ENCODE measurements around the gene CDK11A. TPM values are rescaled to one million over a fixed set of nuclear protein-coding genes. Genes with fewer than 3 reads are reported as not detected.
"Not testable (repeated sequence)": the region's sequence is repeated elsewhere in the genome, so short reads cannot be mapped to it uniquely, and the experiment has no call there.

The CDK11A gene
- total and polyA plus RNA-seq, 2 donors (not counting 3 experiments of a cell fraction or from before 2014, with no cell fraction given), result 30.7 to 50.4 TPM

DNA sequence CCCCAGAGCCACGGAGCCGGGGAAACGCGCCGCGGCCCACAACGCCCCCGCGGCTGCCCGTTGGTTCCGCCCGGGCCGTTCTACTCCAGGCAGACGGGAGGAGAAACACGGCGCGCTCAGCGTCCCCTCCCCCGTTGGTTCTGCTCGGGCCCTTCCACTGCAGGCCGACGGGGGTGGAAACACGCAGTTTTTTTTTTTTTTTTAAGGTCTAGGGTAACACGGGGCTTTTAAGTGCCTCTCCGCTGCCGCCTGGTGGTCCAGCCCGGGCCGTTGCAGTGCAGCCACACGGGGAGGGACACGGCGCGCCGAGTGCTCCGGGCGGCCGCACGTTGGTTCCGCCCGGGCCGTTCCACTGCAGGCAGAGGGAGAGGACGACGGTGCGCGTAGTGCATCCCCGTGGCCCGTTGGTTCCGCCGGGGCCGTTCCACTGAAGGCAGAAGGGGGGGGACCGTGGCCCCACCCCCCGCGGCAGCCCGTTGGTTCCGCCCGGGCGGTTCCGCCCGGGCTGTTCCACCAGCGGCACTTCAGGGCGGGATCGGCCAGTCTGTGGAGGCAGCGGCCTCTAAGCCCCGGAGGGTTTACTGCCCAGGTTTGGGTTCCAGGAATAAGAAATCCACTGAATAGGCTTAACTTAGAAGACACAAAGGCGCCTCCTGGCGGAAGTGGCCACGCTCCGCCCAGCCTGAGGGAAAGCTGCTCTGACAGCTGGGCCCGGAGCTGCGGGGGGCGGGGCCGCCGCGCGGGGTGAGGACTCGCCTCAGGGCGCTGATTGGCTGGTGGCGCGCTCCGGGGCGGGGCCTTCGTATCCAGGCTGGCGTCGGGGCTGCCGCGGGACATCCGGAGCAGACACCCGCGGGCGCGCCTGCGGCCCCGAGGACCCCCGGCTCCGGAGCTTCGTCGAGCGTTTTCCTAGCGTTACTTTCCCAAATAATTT, 31.2 kb downstream of the CDK11A start, which contains the start of gene SLC35E2B:
TSS of gene SLC35E2B (minus strand) at position 82 of the 934 bp plus-strand sequence. CDS start 16,096 bp downstream, outside the sequence.
- TF ChIP-seq, protein P1, sequence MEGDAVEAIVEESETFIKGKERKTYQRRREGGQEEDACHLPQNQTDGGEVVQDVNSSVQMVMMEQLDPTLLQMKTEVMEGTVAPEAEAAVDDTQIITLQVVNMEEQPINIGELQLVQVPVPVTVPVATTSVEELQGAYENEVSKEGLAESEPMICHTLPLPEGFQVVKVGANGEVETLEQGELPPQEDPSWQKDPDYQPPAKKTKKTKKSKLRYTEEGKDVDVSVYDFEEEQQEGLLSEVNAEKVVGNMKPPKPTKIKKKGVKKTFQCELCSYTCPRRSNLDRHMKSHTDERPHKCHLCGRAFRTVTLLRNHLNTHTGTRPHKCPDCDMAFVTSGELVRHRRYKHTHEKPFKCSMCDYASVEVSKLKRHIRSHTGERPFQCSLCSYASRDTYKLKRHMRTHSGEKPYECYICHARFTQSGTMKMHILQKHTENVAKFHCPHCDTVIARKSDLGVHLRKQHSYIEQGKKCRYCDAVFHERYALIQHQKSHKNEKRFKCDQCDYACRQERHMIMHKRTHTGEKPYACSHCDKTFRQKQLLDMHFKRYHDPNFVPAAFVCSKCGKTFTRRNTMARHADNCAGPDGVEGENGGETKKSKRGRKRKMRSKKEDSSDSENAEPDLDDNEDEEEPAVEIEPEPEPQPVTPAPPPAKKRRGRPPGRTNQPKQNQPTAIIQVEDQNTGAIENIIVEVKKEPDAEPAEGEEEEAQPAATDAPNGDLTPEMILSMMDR (IDR thresholded peaks at IDR 0.05; ENCODE audit: extremely low read depth in 1 of 2, insufficient read depth in 1 of 2, low read depth in 1 of 2, low read length in 2 of 2), result peak in 1 of 2 donors; percentile 26
- peak; percentile 58 for TF ChIP-seq POLR2AphosphoS5 (IDR thresholded peaks at IDR 0.05; ENCODE audit: insufficient read depth, low read depth, low read length)
- TSS peak; percentile 26 for BruUV-seq (replicated peaks)
- peak within 1 kb of the TSS; percentile 75 for H3K27ac ChIP-seq (ENCODE audit: insufficient read depth, low read depth, low read length)
- FAIRE-seq (peak; percentile 97), DNase-seq (ENCODE audit: low read depth, low spot score) (peak; percentile 84)
- intact Hi-C loops (cut with micrococcal nuclease), result loop anchor here (10.0 kb wide), 1 partner anchor 52 kb away; no protein-coding TSS in a partner anchor
- peak within 1 kb of the TSS in 1 of 3 experiments; percentile 58 for H3K4me3 ChIP-seq (replicated peaks in 1 of 3; ENCODE audit: insufficient read depth in 1 of 3, low read depth in 1 of 3, low read length in 3 of 3)
- POLR2A ChIA-PET; H3K9me3 ChIP-seq (replicated peaks; ENCODE audit: control insufficient read depth, insufficient read depth, low read length); H4K20me1 ChIP-seq (replicated peaks; ENCODE audit: control insufficient read depth, extremely low read depth, insufficient read depth, low read length); H3K9me1 ChIP-seq (replicated peaks; ENCODE audit: control insufficient read depth, extremely low read depth, insufficient read depth, low read length); H2AFZ ChIP-seq (ENCODE audit: low read depth, low read length); H3K36me3 ChIP-seq (ENCODE audit: control insufficient read depth in 2 of 2, extremely low read depth in 1 of 2, insufficient read depth in 2 of 2, low read length in 2 of 2); H3K79me2 ChIP-seq (ENCODE audit: control insufficient read depth, insufficient read depth, low read length); H3K4me2 ChIP-seq (ENCODE audit: insufficient read depth, low read length); dilution Hi-C loops (cut with MboI; ENCODE audit: extremely low pct_ligation_motif_present, low sequenced_read_pairs); H3K4me1 ChIP-seq (ENCODE audit: control insufficient read depth, extremely low read depth, insufficient read depth, low read length); H3K27me3 ChIP-seq (ENCODE audit: control insufficient read depth in 2 of 2, insufficient read depth in 2 of 2, low read length in 2 of 2); CTCF ChIA-PET; H3K9ac ChIP-seq (replicated peaks; ENCODE audit: extremely low read depth, insufficient read depth, low read length): not testable (repeated sequence)

- TF ChIP-seq POLR2AphosphoS5 (IDR thresholded peaks at IDR 0.05; ENCODE audit: insufficient read depth, low read depth, low read length), result peak; percentile 24
- TSS peak; percentile 74 for BruUV-seq (replicated peaks)
Observed at GRCh38 chr1:1692324-1692713, 31.8 kb downstream of the CDK11A start.

DNA sequence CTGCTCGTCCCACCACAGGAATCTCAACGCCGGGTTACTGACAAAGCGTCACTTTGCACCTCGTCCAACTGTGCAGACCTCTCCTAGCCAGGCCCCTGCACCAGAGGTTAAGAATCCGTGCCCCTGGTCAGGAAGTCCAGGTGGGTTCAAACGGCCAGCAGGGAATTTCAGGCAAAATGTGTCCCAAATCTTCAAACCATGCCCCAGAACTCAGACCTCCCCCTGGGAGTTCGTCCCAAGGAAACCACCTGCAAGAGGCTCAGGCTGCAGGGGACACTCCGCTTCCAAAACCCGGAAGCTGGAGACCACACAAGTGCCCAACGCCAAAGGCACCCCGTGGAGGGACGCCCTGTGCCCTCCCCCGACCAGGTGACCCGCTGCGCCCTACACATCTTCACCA, 32.7 kb downstream of the CDK11A start:
- BruUV-seq (replicated peaks); H3K4me2 ChIP-seq (ENCODE audit: insufficient read depth, low read length); H3K9me1 ChIP-seq (replicated peaks; ENCODE audit: control insufficient read depth, extremely low read depth, insufficient read depth, low read length); H4K20me1 ChIP-seq (replicated peaks; ENCODE audit: control insufficient read depth, extremely low read depth, insufficient read depth, low read length); H3K9me3 ChIP-seq (replicated peaks; ENCODE audit: control insufficient read depth, insufficient read depth, low read length); H2AFZ ChIP-seq (ENCODE audit: low read depth, low read length); H3K27ac ChIP-seq (ENCODE audit: insufficient read depth, low read depth, low read length); POLR2A ChIA-PET; H3K9ac ChIP-seq (replicated peaks; ENCODE audit: extremely low read depth, insufficient read depth, low read length); DNase-seq (ENCODE audit: low read depth, low spot score); H3K27me3 ChIP-seq (ENCODE audit: control insufficient read depth in 2 of 2, insufficient read depth in 2 of 2, low read length in 2 of 2); dilution Hi-C loops (cut with MboI; ENCODE audit: extremely low pct_ligation_motif_present, low sequenced_read_pairs); H3K36me3 ChIP-seq (ENCODE audit: control insufficient read depth in 2 of 2, extremely low read depth in 1 of 2, insufficient read depth in 2 of 2, low read length in 2 of 2); H3K4me1 ChIP-seq (ENCODE audit: control insufficient read depth, extremely low read depth, insufficient read depth, low read length); CTCF ChIA-PET: not testable (repeated sequence)
- intact Hi-C loops (cut with micrococcal nuclease), result loop anchor here (10.0 kb wide), 1 partner anchor 53 kb away; no protein-coding TSS in a partner anchor
- peak; percentile 35 for FAIRE-seq
- H3K79me2 ChIP-seq (ENCODE audit: control insufficient read depth, insufficient read depth, low read length), result peaks cover 16% of the 10 kb centered on the region
- peak overlapping the region in 1 of 3 experiments; percentile 16 for H3K4me3 ChIP-seq (replicated peaks in 1 of 3; ENCODE audit: insufficient read depth in 1 of 3, low read depth in 1 of 3, low read length in 3 of 3)

More at GRCh38 chr1:1692324-1692713, 31.8 kb downstream of the CDK11A start:
- H2AFZ ChIP-seq (ENCODE audit: low read depth, low read length); H3K36me3 ChIP-seq (ENCODE audit: control insufficient read depth in 2 of 2, extremely low read depth in 1 of 2, insufficient read depth in 2 of 2, low read length in 2 of 2); H3K9me1 ChIP-seq (replicated peaks; ENCODE audit: control insufficient read depth, extremely low read depth, insufficient read depth, low read length); H3K9me3 ChIP-seq (replicated peaks; ENCODE audit: control insufficient read depth, insufficient read depth, low read length); H3K4me1 ChIP-seq (ENCODE audit: control insufficient read depth, extremely low read depth, insufficient read depth, low read length); H3K4me2 ChIP-seq (ENCODE audit: insufficient read depth, low read length); FAIRE-seq; H3K9ac ChIP-seq (replicated peaks; ENCODE audit: extremely low read depth, insufficient read depth, low read length); H4K20me1 ChIP-seq (replicated peaks; ENCODE audit: control insufficient read depth, extremely low read depth, insufficient read depth, low read length); H3K27me3 ChIP-seq (ENCODE audit: control insufficient read depth in 2 of 2, insufficient read depth in 2 of 2, low read length in 2 of 2); CTCF ChIA-PET; dilution Hi-C loops (cut with MboI; ENCODE audit: extremely low pct_ligation_motif_present, low sequenced_read_pairs); POLR2A ChIA-PET: not testable (repeated sequence)
- intact Hi-C loops (cut with micrococcal nuclease), result loop anchor here (10.0 kb wide), 1 partner anchor 52 kb away; no protein-coding TSS in a partner anchor
- Histone ChIP-seq H3K27ac (ENCODE audit: insufficient read depth, low read depth, low read length) (peak overlapping the region; percentile 75), H3K4me3 (replicated peaks in 1 of 3; ENCODE audit: insufficient read depth in 1 of 3, low read depth in 1 of 3, low read length in 3 of 3) (peak overlapping the region in 1 of 3 experiments; percentile 58), H3K79me2 (ENCODE audit: control insufficient read depth, insufficient read depth, low read length) (peaks cover 13% of the 10 kb centered on the region)
- DNase-seq (ENCODE audit: low read depth, low spot score), result peak; percentile 32

All from endothelial cell of umbilical vein (primary cell).